Ovary (tissue), 9 donors: ENCODE results near the gene HEPACAM. TPM values are rescaled to one million over a fixed set of nuclear protein-coding genes. Genes with fewer than 3 reads are reported as not detected.

Source experiments
- DNase-seq, 5 donors: peaks; one replicate each; pipeline ENCODE4 v3.0.0-alpha.2; 2019 to 2020
- H3K27ac ChIP-seq, 2 donors: fragments of 200-600 bp; one replicate each; pipeline versions ENCODE4 v1.5.1 to v1.8.0; 2019 to 2022
- H3K27me3 ChIP-seq: fragments of 200-600 bp; one replicate; pipeline ENCODE4 v1.8.0; 2022
- H3K36me3 ChIP-seq: fragments of 200-600 bp; sonication (generic); one replicate; pipeline ENCODE4 v1.5.1; 2019
- H3K4me1 ChIP-seq: one replicate; pipeline ENCODE4 v1.8.1; 2013; ENCODE audit warnings: mild to moderate bottlenecking, moderate library complexity; ENCODE audit not compliant: insufficient read depth
- H3K4me3 ChIP-seq: fragments of 200-600 bp; sonication (generic); one replicate; pipeline ENCODE4 v1.5.1; 2017
- H3K9me3 ChIP-seq, 2 donors: fragments of 200-600 bp in 1 of 2; sonication (generic) in 1 of 2; one replicate each; pipeline versions ENCODE4 v1.5.1 to v1.8.1; 2013 to 2019; ENCODE audit warnings: mild to moderate bottlenecking in 1 of 2, moderate library complexity in 1 of 2
- CTCF ChIP-seq, 3 donors: fragments of 450-650 bp in 2 of 3; fragments of 200-600 bp in 1 of 3; IDR thresholded peaks; one replicate each; pipeline versions ENCODE4 v1.5.1 to v1.8.0; 2016 to 2022; ENCODE audit warnings: antibody characterized with exemption in 3 of 3, mild to moderate bottlenecking in 1 of 3
- EP300 ChIP-seq: sonication (generic); formaldehyde crosslinking; IDR thresholded peaks from one replicate; pipeline ENCODE4 v1.6.1; 2017; ENCODE audit warnings: antibody characterized with exemption
- POLR2A ChIP-seq: fragments of 450-650 bp; IDR thresholded peaks from one replicate; pipeline ENCODE4 v1.6.1; 2017; ENCODE audit warnings: antibody characterized with exemption, mild to moderate bottlenecking, moderate library complexity
- WGBS, 3 donors: extraction: QIAGEN DNeasy Blood & Tissue Kit in 1 of 3; methylation state at CpG; one replicate each; pipeline versions ENCODE4 v1.1.5 to v1.1.7; 2013 to 2017; 5-methylcytosine and 5-hydroxymethylcytosine counted together
- intact Hi-C, 4 donors: fragments of 100-400 bp; cut with DNase I; formaldehyde crosslinking; loops; one replicate each; pipeline versions ENCODE4 v1.11.0 to v1.15.1; 2022 to 2023
- polyA plus RNA-seq, 2 donors: library from polyadenylated mRNA; stranded (reverse); fragments of 200-250 nt in 1 of 2; fragments of 350-450 nt in 1 of 2; fragmentation: Illumina TruSeq in 1 of 2; extraction: RNeasy Lipid Tissue Mini Kit (QIAGEN cat#74804) in 1 of 2; gene quantifications; one replicate each; pipeline ENCODE4 v1.2.3, GENCODE V29; 2013 to 2014
- total RNA-seq, 7 donors: library from RNA; depleted of rRNA in 2 of 7; stranded (reverse); fragments of >200 nt in 2 of 7; fragmentation: NEBNext Ultra II Directional in 3 of 7; extraction: Animal tissue kit (Norgen Biotek cat#: 25700) in 3 of 7; gene quantifications; one replicate each; pipeline versions ENCODE4 v1.1.0 to v1.2.4, GENCODE V29; 2016 to 2023
- donor health status: DM: no; HTN: no; CAD: no; lungs with moderate emphysema.
- donor health status: DM: no; HTN: no; CAD: no.
- donor health status: Bipolar disorder and iron deficiency.
- donor health status: DM: yes; HTN: yes; CAD: no.
- donor health status: DM: no; HTN: no; CAD: no.
- donor health status: DM: yes; HTN: yes; CAD: no.

Gene HEPACAM
- total and polyA plus RNA-seq, 9 donors = 0.10 to 0.13 (median 0.10) TPM; not detected in 6

- intact Hi-C loops = no loop called here
- 69 to 76% (median 75%) methylated on average over 3 of the region's 3 CpGs for WGBS, 3 donors
- no peaks in the 10 kb centered on the region for H3K4me1 ChIP-seq
Observed at GRCh38 chr11:124937336-124937935, 1.6 kb upstream of the HEPACAM start.

GRCh38 chr11:124934862-124935547 lies 842 bp downstream of the HEPACAM start:
- H3K27me3 ChIP-seq = no peaks in the 10 kb centered on the region
- H3K36me3 ChIP-seq = no peaks in the 10 kb centered on the region
- H3K9me3 ChIP-seq = no peaks in the 10 kb centered on the region
- H3K4me3 ChIP-seq = no peak overlapping the region
- no peak for TF ChIP-seq CTCF (IDR thresholded peaks at IDR 0.05)
- TF ChIP-seq EP300 = no peak
- TF ChIP-seq POLR2A = no peak
- WGBS, 3 donors = 48 to 55% (median 51%) methylated on average over 4 of the region's 4 CpGs
- no peak for DNase-seq
- no peak overlapping the region for H3K27ac ChIP-seq
- intact Hi-C loops = no loop called here
- no peaks in the 10 kb centered on the region for H3K4me1 ChIP-seq

More at GRCh38 chr11:124937336-124937935, 1.6 kb upstream of the HEPACAM start:
- DNase-seq = no peak
- H3K27ac ChIP-seq = no peak overlapping the region
- H3K9me3 ChIP-seq = no peaks in the 10 kb centered on the region
- H3K36me3 ChIP-seq = no peaks in the 10 kb centered on the region
- TF ChIP-seq CTCF (IDR thresholded peaks at IDR 0.05) (no peak), EP300 (no peak)
- H3K27me3 ChIP-seq = no peaks in the 10 kb centered on the region
- H3K4me3 ChIP-seq = no peak overlapping the region

GRCh38 chr11:124930799-124931198 lies 5.0 kb downstream of the HEPACAM start:
- H3K36me3 ChIP-seq = no peaks in the 10 kb centered on the region
- TF ChIP-seq EP300 = no peak
- no peak for TF ChIP-seq CTCF (IDR thresholded peaks at IDR 0.05)
- TF ChIP-seq POLR2A = no peak
- no peak overlapping the region for H3K4me3 ChIP-seq
- no peaks in the 10 kb centered on the region for H3K27me3 ChIP-seq
- intact Hi-C loops = loop anchor here in 1 of 4 donors (1.0 kb wide), 1 partner anchor 10 kb away; no protein-coding TSS in a partner anchor
- H3K9me3 ChIP-seq = no peaks in the 10 kb centered on the region
- WGBS, 3 donors = 69 to 77% (median 71%) methylated on average over 3 of the region's 3 CpGs
- H3K4me1 ChIP-seq = no peaks in the 10 kb centered on the region
- no peak overlapping the region for H3K27ac ChIP-seq
- no peak for DNase-seq

- Histone ChIP-seq H3K27me3 (no peaks in the 10 kb centered on the region), H3K4me1 (no peaks in the 10 kb centered on the region), H3K4me3 (no peak overlapping the region), H3K36me3 (no peaks in the 10 kb centered on the region), H3K9me3 (no peaks in the 10 kb centered on the region), H3K27ac (no peak overlapping the region)
- TF ChIP-seq POLR2A (no peak), EP300 (no peak)
- 48 to 61% (median 52%) methylated on average over 4 of the region's 4 CpGs for WGBS, 3 donors
- DNase-seq = no peak
- intact Hi-C loops = no loop called here
Observed at GRCh38 chr11:124928942-124929665, 6.7 kb downstream of the HEPACAM start.

- Histone ChIP-seq H3K27ac (no peak overlapping the region), H3K9me3 (no peaks in the 10 kb centered on the region), H3K4me1 (peaks cover 5% of the 10 kb centered on the region), H3K36me3 (no peaks in the 10 kb centered on the region), H3K27me3 (no peaks in the 10 kb centered on the region), H3K4me3 (no peak overlapping the region)
- no peak for TF ChIP-seq POLR2A
- DNase-seq = no peak
- intact Hi-C loops = no loop called here
Observed at GRCh38 chr11:124923296-124923695, 12.6 kb downstream of the HEPACAM start.
